Hepatocyte (in vitro differentiated cells): ENCODE measurements around the gene ABCG2.

Source experiments
- EZH2 ChIP-seq: fragments of 200-600 bp; sonication (generic); IDR thresholded peaks from 2 replicates; pipeline ENCODE4 v1.6.1; 2016; ENCODE audit warnings: antibody characterized with exemption, mild to moderate bottlenecking, borderline replicate concordance
- TF ChIP-seq, protein P1 (sequence below): fragments of 200-600 bp; sonication (generic); IDR thresholded peaks from 2 replicates; pipeline ENCODE4 v1.5.1; 2016; ENCODE audit warnings: antibody characterized with exemption, mild to moderate bottlenecking; ENCODE audit not compliant: poor library complexity

DNA sequence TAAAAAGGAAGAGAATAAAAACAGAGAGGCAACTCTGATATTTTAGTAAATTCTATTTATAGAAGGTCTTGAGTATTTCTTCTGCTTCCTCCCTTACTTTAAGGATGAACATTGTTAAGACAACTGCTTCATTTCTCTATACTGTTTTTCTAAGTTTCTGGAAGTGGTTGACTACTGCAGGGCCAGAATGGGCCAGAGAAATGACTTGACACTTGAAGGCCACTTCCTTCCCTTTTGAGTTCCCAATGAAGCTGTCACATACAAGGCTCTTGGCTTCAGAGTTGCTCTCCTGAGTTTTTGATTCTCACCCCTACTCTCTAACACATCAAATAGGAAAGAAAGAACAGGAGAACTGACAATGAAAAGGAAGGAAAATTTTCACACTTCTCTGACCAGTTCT is 113.4 kb downstream of the ABCG2 start:
- TF ChIP-seq, protein P1, sequence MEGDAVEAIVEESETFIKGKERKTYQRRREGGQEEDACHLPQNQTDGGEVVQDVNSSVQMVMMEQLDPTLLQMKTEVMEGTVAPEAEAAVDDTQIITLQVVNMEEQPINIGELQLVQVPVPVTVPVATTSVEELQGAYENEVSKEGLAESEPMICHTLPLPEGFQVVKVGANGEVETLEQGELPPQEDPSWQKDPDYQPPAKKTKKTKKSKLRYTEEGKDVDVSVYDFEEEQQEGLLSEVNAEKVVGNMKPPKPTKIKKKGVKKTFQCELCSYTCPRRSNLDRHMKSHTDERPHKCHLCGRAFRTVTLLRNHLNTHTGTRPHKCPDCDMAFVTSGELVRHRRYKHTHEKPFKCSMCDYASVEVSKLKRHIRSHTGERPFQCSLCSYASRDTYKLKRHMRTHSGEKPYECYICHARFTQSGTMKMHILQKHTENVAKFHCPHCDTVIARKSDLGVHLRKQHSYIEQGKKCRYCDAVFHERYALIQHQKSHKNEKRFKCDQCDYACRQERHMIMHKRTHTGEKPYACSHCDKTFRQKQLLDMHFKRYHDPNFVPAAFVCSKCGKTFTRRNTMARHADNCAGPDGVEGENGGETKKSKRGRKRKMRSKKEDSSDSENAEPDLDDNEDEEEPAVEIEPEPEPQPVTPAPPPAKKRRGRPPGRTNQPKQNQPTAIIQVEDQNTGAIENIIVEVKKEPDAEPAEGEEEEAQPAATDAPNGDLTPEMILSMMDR = no peak
- TF ChIP-seq EZH2 = no peak
